Embryonic facial prominence (tissue), 1 donor: Measurements from ENCODE around the gene NUP37.
"Not testable (repeated sequence)": the region's sequence is repeated elsewhere in the genome, so short reads cannot be mapped to it uniquely, and the experiment has no call there.

ENCODE experiments used
- DNase-seq: peaks from one replicate; pipeline ENCODE4 v3.0.0-alpha.2; 2016; ENCODE audit errors: extremely low spot score

Gene NUP37

GRCh38 chr12:102089228-102089835 lies 30.6 kb downstream of the NUP37 start:
- DNase-seq: not testable (repeated sequence)

GRCh38 chr12:102080842-102081241 lies 39.1 kb downstream of the NUP37 start:
- no peak for DNase-seq

GRCh38 chr12:102072092-102072491 lies 47.8 kb downstream of the NUP37 start:
- DNase-seq: not testable (repeated sequence)

GRCh38 chr12:102069707-102070106 lies 50.2 kb downstream of the NUP37 start:
- no peak for DNase-seq

- DNase-seq: no peak
Observed at GRCh38 chr12:102067574-102068258, 52.2 kb downstream of the NUP37 start.

GRCh38 chr12:102064476-102064875 lies 55.4 kb downstream of the NUP37 start:
- no peak for DNase-seq

GRCh38 chr12:102063069-102063468 lies 56.8 kb downstream of the NUP37 start:
- no peak for DNase-seq

- DNase-seq: no peak
Observed at GRCh38 chr12:102062419-102062806, 57.5 kb downstream of the NUP37 start.

- DNase-seq: peak; percentile 93
Observed at GRCh38 chr12:102061560-102062418, 58.1 kb downstream of the NUP37 start, which contains the start of gene WASHC3. Gene WASHC3, minus strand, starts transcription at chr12:102061991. Its CDS starts 29 bp downstream, at chr12:102061962.

- no peak for DNase-seq
Observed at GRCh38 chr12:102061096-102061559, 58.8 kb downstream of the NUP37 start.

GRCh38 chr12:102059343-102059742 lies 60.6 kb downstream of the NUP37 start:
- DNase-seq: no peak

- DNase-seq: no peak
Observed at GRCh38 chr12:102054345-102054744, 65.6 kb downstream of the NUP37 start.

- no peak for DNase-seq
Observed at GRCh38 chr12:102053062-102053349, 66.9 kb downstream of the NUP37 start.

- no peak for DNase-seq
Observed at GRCh38 chr12:102052192-102053061, 67.5 kb downstream of the NUP37 start.

- no peak for DNase-seq
Observed at GRCh38 chr12:102051431-102051965, 68.4 kb downstream of the NUP37 start.

- DNase-seq: no peak
Observed at GRCh38 chr12:102050660-102051430, 69.1 kb downstream of the NUP37 start.

GRCh38 chr12:102043928-102044327 lies 76.0 kb downstream of the NUP37 start:
- no peak for DNase-seq

- no peak for DNase-seq
Observed at GRCh38 chr12:102033991-102034745, 85.7 kb downstream of the NUP37 start.

GRCh38 chr12:102031852-102032251 lies 88.1 kb downstream of the NUP37 start:
- DNase-seq: no peak

- no peak for DNase-seq
Observed at GRCh38 chr12:102029141-102029540, 90.8 kb downstream of the NUP37 start.
